ENCODE measurements around the gene ERC2. TPM values are rescaled to one million over a fixed set of nuclear protein-coding genes. Genes with fewer than 3 reads are reported as not detected.
"Not testable (repeated sequence)": the region's sequence is repeated elsewhere in the genome, so short reads cannot be mapped to it uniquely, and the experiment has no call there.

The ERC2 gene
- total RNA-seq, 1 experiment from 2014 or later: 1.2 TPM

GRCh38 chr3:56309465-56309864, 158.8 kb downstream of the ERC2 start:
- DNase-seq (ENCODE audit: low read depth): no peak

- no peak for DNase-seq (ENCODE audit: low read depth)
Observed at GRCh38 chr3:56308471-56308870, 159.8 kb downstream of the ERC2 start.

GRCh38 chr3:56304069-56304468, 164.2 kb downstream of the ERC2 start:
- no peak for DNase-seq (ENCODE audit: low read depth)

GRCh38 chr3:56303487-56303886, 164.8 kb downstream of the ERC2 start:
- peak; percentile 21 for DNase-seq (ENCODE audit: low read depth)

- peak; percentile 5 for DNase-seq (ENCODE audit: low read depth)
Observed at GRCh38 chr3:56302417-56302816, 165.8 kb downstream of the ERC2 start.

GRCh38 chr3:56297281-56297840, 170.9 kb downstream of the ERC2 start:
- no peak for DNase-seq (ENCODE audit: low read depth)

- DNase-seq (ENCODE audit: low read depth): no peak
Observed at GRCh38 chr3:56296361-56296760, 171.9 kb downstream of the ERC2 start.

GRCh38 chr3:56295161-56295560, 173.1 kb downstream of the ERC2 start:
- DNase-seq (ENCODE audit: low read depth): no peak

- no peak for DNase-seq (ENCODE audit: low read depth)
Observed at GRCh38 chr3:56294286-56294685, 174.0 kb downstream of the ERC2 start.

GRCh38 chr3:56291953-56292352, 176.3 kb downstream of the ERC2 start:
- DNase-seq (ENCODE audit: low read depth): peak; percentile 56

GRCh38 chr3:56291244-56291680, 177.0 kb downstream of the ERC2 start:
- DNase-seq (ENCODE audit: low read depth): peak; percentile 69

- DNase-seq (ENCODE audit: low read depth): no peak
Observed at GRCh38 chr3:56290374-56290773, 177.9 kb downstream of the ERC2 start.

- no peak for DNase-seq (ENCODE audit: low read depth)
Observed at GRCh38 chr3:56288258-56288657, 180.0 kb downstream of the ERC2 start.

GRCh38 chr3:56282341-56282740, 185.9 kb downstream of the ERC2 start:
- no peak for DNase-seq (ENCODE audit: low read depth)

GRCh38 chr3:56277236-56277635, 191.0 kb downstream of the ERC2 start:
- no peak for DNase-seq (ENCODE audit: low read depth)

- DNase-seq (ENCODE audit: low read depth): no peak
Observed at GRCh38 chr3:56275120-56275519, 193.1 kb downstream of the ERC2 start.

GRCh38 chr3:56269755-56270535, 198.3 kb downstream of the ERC2 start:
- no peak for DNase-seq (ENCODE audit: low read depth)

- no peak for DNase-seq (ENCODE audit: low read depth)
Observed at GRCh38 chr3:56268616-56269383, 199.5 kb downstream of the ERC2 start.

- not testable (repeated sequence) for DNase-seq (ENCODE audit: low read depth)
Observed at GRCh38 chr3:56261852-56262251, 206.4 kb downstream of the ERC2 start.

GRCh38 chr3:56260262-56260661, 208.0 kb downstream of the ERC2 start:
- no peak for DNase-seq (ENCODE audit: low read depth)

- no peak for DNase-seq (ENCODE audit: low read depth)
Observed at GRCh38 chr3:56257826-56258225, 210.4 kb downstream of the ERC2 start.

GRCh38 chr3:56254835-56255234, 213.4 kb downstream of the ERC2 start:
- no peak for DNase-seq (ENCODE audit: low read depth)
